HG03095 (cell line): Measurements from ENCODE around the gene MON1A.
"Not testable (repeated sequence)": the region's sequence is repeated elsewhere in the genome, so short reads cannot be mapped to it uniquely, and the experiment has no call there.

Experiments
- ATAC-seq: cut with Tn5 transposase; IDR thresholded peaks from one replicate; pipeline ENCODE4 v1.9.1; 2021; ENCODE audit warnings: moderate library complexity; ENCODE audit not compliant: unreplicated experiment

The MON1A gene

GRCh38 chr3:49929291-49930167, at the start of gene MON1A:
MON1A (minus strand) TSS chr3:49929811; CDS start chr3:49913346, 16,465 bp downstream.
- peak; percentile 82 for ATAC-seq

GRCh38 chr3:49976942-49977341, 47.3 kb upstream of the MON1A start:
- no peak for ATAC-seq

GRCh38 chr3:49972656-49973055, 43.0 kb upstream of the MON1A start:
- ATAC-seq: no peak

- ATAC-seq: no peak
Observed at GRCh38 chr3:49968346-49968745, 38.7 kb upstream of the MON1A start.

- no peak for ATAC-seq
Observed at GRCh38 chr3:49967291-49967690, 37.7 kb upstream of the MON1A start.

- ATAC-seq: no peak
Observed at GRCh38 chr3:49966233-49966942, 36.8 kb upstream of the MON1A start.

GRCh38 chr3:49955636-49956035, 26.0 kb upstream of the MON1A start:
- no peak for ATAC-seq

- no peak for ATAC-seq
Observed at GRCh38 chr3:49952924-49953323, 23.3 kb upstream of the MON1A start.

- no peak for ATAC-seq
Observed at GRCh38 chr3:49942651-49943050, 13.0 kb upstream of the MON1A start.

GRCh38 chr3:49940667-49941249, 11.1 kb upstream of the MON1A start:
- ATAC-seq: no peak

GRCh38 chr3:49939858-49940666, 10.5 kb upstream of the MON1A start, which contains the start of gene RBM6:
RBM6 (plus strand) TSS chr3:49940150; CDS start chr3:49962642, 22,492 bp downstream.
- peak; percentile 86 for ATAC-seq

GRCh38 chr3:49937090-49937489, 7.5 kb upstream of the MON1A start:
- ATAC-seq: no peak

- not testable (repeated sequence) for ATAC-seq
Observed at GRCh38 chr3:49932281-49932680, 2.7 kb upstream of the MON1A start.

GRCh38 chr3:49930922-49931321, 1.3 kb upstream of the MON1A start:
- no peak for ATAC-seq

GRCh38 chr3:49930168-49930690, 618 bp upstream of the MON1A start:
- no peak for ATAC-seq

- no peak for ATAC-seq
Observed at GRCh38 chr3:49928481-49929017, 1.1 kb downstream of the MON1A start.

GRCh38 chr3:49927798-49928197, 1.8 kb downstream of the MON1A start:
- no peak for ATAC-seq

GRCh38 chr3:49926117-49926728, 3.4 kb downstream of the MON1A start:
- ATAC-seq: no peak

- ATAC-seq: no peak
Observed at GRCh38 chr3:49925485-49925884, 4.1 kb downstream of the MON1A start.

- ATAC-seq: no peak
Observed at GRCh38 chr3:49924683-49925082, 4.9 kb downstream of the MON1A start.
